HepG2 (cell line): Measurements from ENCODE around the gene VNN1. TPM values are rescaled to one million over a fixed set of nuclear protein-coding genes. Genes with fewer than 3 reads are reported as not detected.
A peak's percentile ranks its signal among the peaks of the same experiment; 100 is the strongest.

ENCODE experiments used
- BRD4 ChIP-seq: sonication (generic); formaldehyde crosslinking; IDR thresholded peaks from 2 replicates; pipeline ENCODE4 v1.4.0; 2020; ENCODE audit warnings: missing genetic modification reagents
- CEBPG ChIP-seq: IDR thresholded peaks from 2 replicates; pipeline ENCODE4 v1.6.1; 2016
- ELF3 ChIP-seq: IDR thresholded peaks from 2 replicates; pipeline ENCODE4 v1.6.1; 2016; ENCODE audit warnings: missing genetic modification reagents, missing compliant biosample characterization
- GFI1 ChIP-seq: sonication (generic); formaldehyde crosslinking; IDR thresholded peaks from 2 replicates; pipeline ENCODE4 v1.5.0; 2020; ENCODE audit warnings: missing genetic modification reagents, mild to moderate bottlenecking, borderline replicate concordance
- MEIS2 ChIP-seq: sonication (generic); formaldehyde crosslinking; IDR thresholded peaks from 2 replicates; pipeline ENCODE4 v1.9.0; 2021; ENCODE audit warnings: mild to moderate bottlenecking, missing genetic modification reagents
- NCOA1 ChIP-seq: sonication (generic); formaldehyde crosslinking; IDR thresholded peaks from 2 replicates; pipeline ENCODE4 v1.9.0; 2021; ENCODE audit warnings: missing genetic modification reagents
- NCOR1 ChIP-seq: fragments of 200-600 bp; sonication (generic); IDR thresholded peaks from 2 replicates; pipeline ENCODE4 v1.7.0; 2017; ENCODE audit warnings: antibody characterized with exemption, low read length, borderline replicate concordance
- NFYB ChIP-seq: sonication (generic); formaldehyde crosslinking; IDR thresholded peaks from 2 replicates; pipeline ENCODE4 v1.4.0; 2020; ENCODE audit warnings: missing genetic modification reagents
- PCBP1 ChIP-seq: fragments of 200-400 bp; formaldehyde crosslinking; IDR thresholded peaks from 2 replicates; pipeline ENCODE4 v1.6.1; 2017; ENCODE audit warnings: mild to moderate bottlenecking, low read depth, low read length, borderline replicate concordance
- STAG1 ChIP-seq: sonication (generic); formaldehyde crosslinking; IDR thresholded peaks from 2 replicates; pipeline ENCODE4 v1.4.0; 2020; ENCODE audit warnings: missing genetic modification reagents
- TSC22D2 ChIP-seq: sonication (generic); formaldehyde crosslinking; IDR thresholded peaks from 2 replicates; pipeline ENCODE4 v1.5.1; 2020; ENCODE audit warnings: missing genetic modification reagents, mild to moderate bottlenecking, borderline replicate concordance
- ZBTB21 ChIP-seq: sonication (generic); formaldehyde crosslinking; IDR thresholded peaks from 2 replicates; pipeline ENCODE4 v1.4.0; 2020; ENCODE audit warnings: missing genetic modification reagents
- ZNF451 ChIP-seq: sonication (generic); formaldehyde crosslinking; IDR thresholded peaks from 2 replicates; pipeline ENCODE4 v1.5.0; 2020; ENCODE audit warnings: mild to moderate bottlenecking, missing genetic modification reagents
- ZNF556 ChIP-seq: sonication (generic); formaldehyde crosslinking; IDR thresholded peaks from 2 replicates; pipeline ENCODE4 v1.4.0; 2020; ENCODE audit warnings: mild to moderate bottlenecking, missing genetic modification reagents, borderline replicate concordance
- ZNF652 ChIP-seq: IDR thresholded peaks from 2 replicates; pipeline ENCODE4 v1.6.1; 2016; ENCODE audit warnings: low read depth, borderline replicate concordance
- ZNF749 ChIP-seq: sonication (generic); formaldehyde crosslinking; IDR thresholded peaks from 2 replicates; pipeline ENCODE4 v1.8.0; 2022; ENCODE audit warnings: mild to moderate bottlenecking, missing genetic modification reagents, moderate library complexity, borderline replicate concordance
- ZSCAN12 ChIP-seq: sonication (generic); formaldehyde crosslinking; IDR thresholded peaks from 2 replicates; pipeline ENCODE4 v1.9.0; 2021; ENCODE audit warnings: mild to moderate bottlenecking, missing genetic modification reagents
- polyA plus RNA-seq, 8 experiments: library from polyadenylated mRNA; depleted of rRNA in 3 of 8; stranded (reverse) in 7 of 8; unstranded in 1 of 8; fragments of >200 nt; fragmentation: Illumina TruSeq in 4 of 8; extraction: Trizol in 4 of 8; gene quantifications; 2 replicates each; pipeline versions ENCODE4 v1.2.1 to v1.2.3, GENCODE V29; 2011 to 2016; ENCODE audit warnings: low read depth in 4 of 8, missing spikeins in 1 of 8, mixed read lengths in 1 of 8; ENCODE audit not compliant: insufficient read depth in 1 of 8
- total RNA-seq, 5 experiments: library from RNA; depleted of rRNA; stranded (reverse); fragments of >200 nt; fragmentation: Illumina TruSeq; extraction: Trizol; gene quantifications; 2 replicates each; pipeline ENCODE4 v1.2.3, GENCODE V29; 2016; ENCODE audit warnings: low read depth in 1 of 5
- TF ChIP-seq, protein P1 (sequence below): sonication (generic); formaldehyde crosslinking; IDR thresholded peaks from 2 replicates; pipeline ENCODE4 v1.5.1; 2020; ENCODE audit warnings: missing genetic modification reagents, mild to moderate bottlenecking, borderline replicate concordance
- TF ChIP-seq, protein P2 (sequence below): sonication (generic); formaldehyde crosslinking; IDR thresholded peaks from 2 replicates; pipeline ENCODE4 v1.4.0; 2020; ENCODE audit warnings: mild to moderate bottlenecking, missing genetic modification reagents
- TF ChIP-seq, protein P3 (sequence below): IDR thresholded peaks from 2 replicates; pipeline ENCODE4 v1.6.1; 2016; ENCODE audit warnings: missing compliant biosample characterization, missing genetic modification reagents, borderline replicate concordance
- TF ChIP-seq, protein P4 (sequence below): sonication (generic); formaldehyde crosslinking; conservative IDR thresholded peaks from 2 replicates; pipeline ENCODE4 v1.8.0; 2022; ENCODE audit warnings: low read depth, missing genetic modification reagents

The VNN1 gene
- total and polyA plus RNA-seq, 2 of the 13 experiments (the other 11 are each of a cell fraction or from before 2014, with no cell fraction given): 0.62 to 4.0 TPM

GRCh38 chr6:132734694-132735236 is 20.9 kb upstream of the VNN1 start (continued):
- TF ChIP-seq PCBP1: no peak
- TF ChIP-seq, protein P1, sequence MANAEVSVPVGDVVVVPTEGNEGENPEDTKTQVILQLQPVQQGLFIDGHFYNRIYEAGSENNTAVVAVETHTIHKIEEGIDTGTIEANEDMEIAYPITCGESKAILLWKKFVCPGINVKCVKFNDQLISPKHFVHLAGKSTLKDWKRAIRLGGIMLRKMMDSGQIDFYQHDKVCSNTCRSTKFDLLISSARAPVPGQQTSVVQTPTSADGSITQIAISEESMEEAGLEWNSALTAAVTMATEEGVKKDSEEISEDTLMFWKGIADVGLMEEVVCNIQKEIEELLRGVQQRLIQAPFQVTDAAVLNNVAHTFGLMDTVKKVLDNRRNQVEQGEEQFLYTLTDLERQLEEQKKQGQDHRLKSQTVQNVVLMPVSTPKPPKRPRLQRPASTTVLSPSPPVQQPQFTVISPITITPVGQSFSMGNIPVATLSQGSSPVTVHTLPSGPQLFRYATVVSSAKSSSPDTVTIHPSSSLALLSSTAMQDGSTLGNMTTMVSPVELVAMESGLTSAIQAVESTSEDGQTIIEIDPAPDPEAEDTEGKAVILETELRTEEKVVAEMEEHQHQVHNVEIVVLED (CRISPR knock-in tag): peak; percentile 24; the same call in 1 of the 2 replicates
- TF ChIP-seq MEIS2: peak; percentile 93
- peak; percentile 95 for TF ChIP-seq ELF3 (CRISPR knock-in tag)
- TF ChIP-seq ZNF451 (CRISPR knock-in tag): no peak
- 0 out of 2 replicates have a peak, but pooled peaks have one; percentile 68 for TF ChIP-seq ZNF652 (CRISPR knock-in tag)
- peak; percentile 82; the same call in 1 of the 2 replicates for TF ChIP-seq NCOR1
- TF ChIP-seq TSC22D2 (CRISPR knock-in tag): 0 out of 2 replicates have a peak, but pooled peaks have one; percentile 60
- no peak for TF ChIP-seq NCOA1 (CRISPR knock-in tag)
- TF ChIP-seq NFYB (CRISPR knock-in tag): no peak
- TF ChIP-seq, protein P2, sequence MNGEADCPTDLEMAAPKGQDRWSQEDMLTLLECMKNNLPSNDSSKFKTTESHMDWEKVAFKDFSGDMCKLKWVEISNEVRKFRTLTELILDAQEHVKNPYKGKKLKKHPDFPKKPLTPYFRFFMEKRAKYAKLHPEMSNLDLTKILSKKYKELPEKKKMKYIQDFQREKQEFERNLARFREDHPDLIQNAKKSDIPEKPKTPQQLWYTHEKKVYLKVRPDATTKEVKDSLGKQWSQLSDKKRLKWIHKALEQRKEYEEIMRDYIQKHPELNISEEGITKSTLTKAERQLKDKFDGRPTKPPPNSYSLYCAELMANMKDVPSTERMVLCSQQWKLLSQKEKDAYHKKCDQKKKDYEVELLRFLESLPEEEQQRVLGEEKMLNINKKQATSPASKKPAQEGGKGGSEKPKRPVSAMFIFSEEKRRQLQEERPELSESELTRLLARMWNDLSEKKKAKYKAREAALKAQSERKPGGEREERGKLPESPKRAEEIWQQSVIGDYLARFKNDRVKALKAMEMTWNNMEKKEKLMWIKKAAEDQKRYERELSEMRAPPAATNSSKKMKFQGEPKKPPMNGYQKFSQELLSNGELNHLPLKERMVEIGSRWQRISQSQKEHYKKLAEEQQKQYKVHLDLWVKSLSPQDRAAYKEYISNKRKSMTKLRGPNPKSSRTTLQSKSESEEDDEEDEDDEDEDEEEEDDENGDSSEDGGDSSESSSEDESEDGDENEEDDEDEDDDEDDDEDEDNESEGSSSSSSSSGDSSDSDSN (CRISPR knock-in tag): no peak
- no peak for TF ChIP-seq ZNF749
- TF ChIP-seq, protein P3, sequence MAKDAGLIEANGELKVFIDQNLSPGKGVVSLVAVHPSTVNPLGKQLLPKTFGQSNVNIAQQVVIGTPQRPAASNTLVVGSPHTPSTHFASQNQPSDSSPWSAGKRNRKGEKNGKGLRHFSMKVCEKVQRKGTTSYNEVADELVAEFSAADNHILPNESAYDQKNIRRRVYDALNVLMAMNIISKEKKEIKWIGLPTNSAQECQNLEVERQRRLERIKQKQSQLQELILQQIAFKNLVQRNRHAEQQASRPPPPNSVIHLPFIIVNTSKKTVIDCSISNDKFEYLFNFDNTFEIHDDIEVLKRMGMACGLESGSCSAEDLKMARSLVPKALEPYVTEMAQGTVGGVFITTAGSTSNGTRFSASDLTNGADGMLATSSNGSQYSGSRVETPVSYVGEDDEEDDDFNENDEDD (CRISPR knock-in tag): no peak
- 0 out of 2 replicates have a peak, but pooled peaks have one; percentile 64 for TF ChIP-seq ZBTB21 (CRISPR knock-in tag)
- TF ChIP-seq BRD4 (CRISPR knock-in tag): no peak
- peak; percentile 57; the same call in 1 of the 2 replicates for TF ChIP-seq GFI1 (CRISPR knock-in tag)
- TF ChIP-seq, protein P4, sequence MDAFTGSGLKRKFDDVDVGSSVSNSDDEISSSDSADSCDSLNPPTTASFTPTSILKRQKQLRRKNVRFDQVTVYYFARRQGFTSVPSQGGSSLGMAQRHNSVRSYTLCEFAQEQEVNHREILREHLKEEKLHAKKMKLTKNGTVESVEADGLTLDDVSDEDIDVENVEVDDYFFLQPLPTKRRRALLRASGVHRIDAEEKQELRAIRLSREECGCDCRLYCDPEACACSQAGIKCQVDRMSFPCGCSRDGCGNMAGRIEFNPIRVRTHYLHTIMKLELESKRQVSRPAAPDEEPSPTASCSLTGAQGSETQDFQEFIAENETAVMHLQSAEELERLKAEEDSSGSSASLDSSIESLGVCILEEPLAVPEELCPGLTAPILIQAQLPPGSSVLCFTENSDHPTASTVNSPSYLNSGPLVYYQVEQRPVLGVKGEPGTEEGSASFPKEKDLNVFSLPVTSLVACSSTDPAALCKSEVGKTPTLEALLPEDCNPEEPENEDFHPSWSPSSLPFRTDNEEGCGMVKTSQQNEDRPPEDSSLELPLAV (CRISPR knock-in tag): no peak
- peak; percentile 95; the same call in 1 of the 2 replicates for TF ChIP-seq ZNF556 (CRISPR knock-in tag)
- no peak for TF ChIP-seq ZSCAN12 (CRISPR knock-in tag)
- TF ChIP-seq STAG1 (CRISPR knock-in tag): no peak
- peak; percentile 99 for TF ChIP-seq CEBPG (CRISPR knock-in tag)
